Measurements from ENCODE around the gene ZFYVE27.

The ZFYVE27 gene

GRCh38 chr10:97785731-97786130 is 48.8 kb downstream of the ZFYVE27 start:
- peaks cover 6% of the 10 kb centered on the region; the same call in 1 of the 2 replicates for H3K4me1 ChIP-seq (ENCODE audit: control insufficient read depth, insufficient read depth, low read length)
- no peaks in the 10 kb centered on the region for H3K27me3 ChIP-seq (ENCODE audit: control insufficient read depth, insufficient read depth, low read length)
- H3K4me3 ChIP-seq (ENCODE audit: low read depth, low read length): no peak overlapping the region
- no peaks in the 10 kb centered on the region for H3K36me3 ChIP-seq (ENCODE audit: control insufficient read depth, insufficient read depth, low read length)
- H3K27ac ChIP-seq (ENCODE audit: low read depth, low read length): no peak overlapping the region
- H3K9ac ChIP-seq (ENCODE audit: low read depth, low read length): no peak overlapping the region
- H3K9me3 ChIP-seq (ENCODE audit: control insufficient read depth, insufficient read depth, low read length): no peaks in the 10 kb centered on the region

GRCh38 chr10:97788552-97789442 is 51.9 kb downstream of the ZFYVE27 start:
- no peaks in the 10 kb centered on the region for H3K36me3 ChIP-seq (ENCODE audit: control insufficient read depth, insufficient read depth, low read length)
- no peak overlapping the region for H3K9ac ChIP-seq (ENCODE audit: low read depth, low read length)
- H3K9me3 ChIP-seq (ENCODE audit: control insufficient read depth, insufficient read depth, low read length): no peaks in the 10 kb centered on the region
- no peak overlapping the region for H3K4me3 ChIP-seq (ENCODE audit: low read depth, low read length)
- no peaks in the 10 kb centered on the region; the same call in 1 of the 2 replicates for H3K4me1 ChIP-seq (ENCODE audit: control insufficient read depth, insufficient read depth, low read length)
- no peaks in the 10 kb centered on the region for H3K27me3 ChIP-seq (ENCODE audit: control insufficient read depth, insufficient read depth, low read length)
- H3K27ac ChIP-seq (ENCODE audit: low read depth, low read length): no peak overlapping the region

- H3K36me3 ChIP-seq (ENCODE audit: control insufficient read depth, insufficient read depth, low read length): no peaks in the 10 kb centered on the region
Observed at GRCh38 chr10:97789770-97790397, 53.0 kb downstream of the ZFYVE27 start.

DNA sequence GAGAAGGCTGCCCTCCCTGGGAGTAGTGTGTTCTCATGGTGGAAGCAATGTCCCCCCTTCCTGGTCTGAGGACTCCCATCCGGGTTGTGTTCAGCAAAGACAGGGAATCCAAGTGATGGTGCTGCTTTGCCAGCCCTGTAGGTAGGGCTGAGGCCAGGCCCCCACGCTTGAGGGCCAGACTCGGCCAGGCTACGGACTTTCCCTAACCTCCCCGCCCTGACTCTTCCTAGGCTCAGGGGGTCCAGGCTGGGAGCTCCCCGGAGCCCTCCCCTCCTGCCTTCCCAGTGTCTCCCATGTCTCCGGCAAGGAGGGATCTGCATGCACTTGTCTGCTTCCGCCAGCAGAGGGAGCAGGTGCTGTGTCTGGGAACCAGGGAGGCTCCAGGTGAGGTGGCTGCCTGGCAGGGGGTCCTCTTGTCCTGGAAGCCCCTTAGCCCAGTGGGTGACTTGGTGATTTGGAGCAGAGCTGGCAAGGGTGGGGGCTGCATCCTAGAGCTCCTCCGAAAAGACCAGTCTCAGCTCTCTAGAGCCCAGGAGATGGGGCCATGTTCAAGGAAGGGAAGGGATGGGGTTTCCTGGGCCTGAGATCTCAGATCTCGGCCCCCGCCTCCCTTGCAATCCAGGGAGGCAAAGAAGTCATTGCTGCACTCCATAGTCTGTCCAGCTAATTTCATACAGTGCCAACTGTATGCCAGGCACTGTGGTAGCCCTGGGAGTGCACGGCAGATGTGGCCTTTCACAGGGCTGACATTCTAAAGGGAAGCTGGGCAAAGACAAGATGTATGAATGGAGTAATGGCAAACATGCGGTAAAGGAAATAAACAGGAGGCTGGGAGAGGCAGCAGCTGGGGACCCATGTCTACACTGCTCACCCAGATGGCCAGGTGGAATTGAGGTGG is 55.1 kb downstream of the ZFYVE27 start:
- no peak overlapping the region for H3K27ac ChIP-seq (ENCODE audit: low read depth, low read length)
- no peaks in the 10 kb centered on the region for H3K27me3 ChIP-seq (ENCODE audit: control insufficient read depth, insufficient read depth, low read length)
- no peak overlapping the region for H3K4me3 ChIP-seq (ENCODE audit: low read depth, low read length)
- H3K9me3 ChIP-seq (ENCODE audit: control insufficient read depth, insufficient read depth, low read length): no peaks in the 10 kb centered on the region
- no peaks in the 10 kb centered on the region; the same call in 1 of the 2 replicates for H3K4me1 ChIP-seq (ENCODE audit: control insufficient read depth, insufficient read depth, low read length)
- no peak overlapping the region for H3K9ac ChIP-seq (ENCODE audit: low read depth, low read length)
- no peaks in the 10 kb centered on the region for H3K36me3 ChIP-seq (ENCODE audit: control insufficient read depth, insufficient read depth, low read length)

More at GRCh38 chr10:97789770-97790397, 53.0 kb downstream of the ZFYVE27 start:
- H3K27me3 ChIP-seq (ENCODE audit: control insufficient read depth, insufficient read depth, low read length): no peaks in the 10 kb centered on the region
- H3K4me1 ChIP-seq (ENCODE audit: control insufficient read depth, insufficient read depth, low read length): no peaks in the 10 kb centered on the region; the same call in 1 of the 2 replicates
- H3K9ac ChIP-seq (ENCODE audit: low read depth, low read length): no peak overlapping the region
- no peak overlapping the region for H3K4me3 ChIP-seq (ENCODE audit: low read depth, low read length)
- H3K27ac ChIP-seq (ENCODE audit: low read depth, low read length): no peak overlapping the region
- no peaks in the 10 kb centered on the region for H3K9me3 ChIP-seq (ENCODE audit: control insufficient read depth, insufficient read depth, low read length)

DNA sequence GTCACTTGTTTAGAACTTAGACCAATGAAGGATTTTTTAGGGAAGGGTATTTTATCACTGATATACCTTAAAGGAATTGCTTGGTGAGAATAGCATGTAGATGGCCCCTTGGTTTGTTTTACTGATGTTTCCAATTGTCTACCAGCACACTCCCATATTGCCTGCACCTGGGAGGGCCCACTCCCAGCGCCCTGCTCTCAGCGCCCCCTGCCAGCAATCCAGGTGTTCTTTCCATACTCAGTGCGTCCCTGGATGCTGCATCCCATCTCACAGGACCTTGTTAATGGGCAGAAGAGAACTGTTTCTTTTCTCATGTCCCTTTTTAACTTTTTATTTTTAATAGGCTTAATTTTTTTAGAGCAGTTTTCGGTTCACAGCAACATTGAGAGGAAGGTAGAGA is 59.0 kb downstream of the ZFYVE27 start:
- Histone ChIP-seq H3K36me3 (ENCODE audit: control insufficient read depth, insufficient read depth, low read length) (no peaks in the 10 kb centered on the region), H3K27me3 (ENCODE audit: control insufficient read depth, insufficient read depth, low read length) (no peaks in the 10 kb centered on the region), H3K4me1 (ENCODE audit: control insufficient read depth, insufficient read depth, low read length) (no peaks in the 10 kb centered on the region; the same call in 1 of the 2 replicates), H3K9ac (ENCODE audit: low read depth, low read length) (no peak overlapping the region), H3K27ac (ENCODE audit: low read depth, low read length) (no peak overlapping the region), H3K4me3 (ENCODE audit: low read depth, low read length) (no peak overlapping the region), H3K9me3 (ENCODE audit: control insufficient read depth, insufficient read depth, low read length) (peaks cover 8% of the 10 kb centered on the region; the same call in 1 of the 2 replicates)

- no peaks in the 10 kb centered on the region; the same call in 1 of the 2 replicates for H3K4me1 ChIP-seq (ENCODE audit: control insufficient read depth, insufficient read depth, low read length)
- no peak overlapping the region for H3K4me3 ChIP-seq (ENCODE audit: low read depth, low read length)
- H3K36me3 ChIP-seq (ENCODE audit: control insufficient read depth, insufficient read depth, low read length): no peaks in the 10 kb centered on the region
- no peak overlapping the region for H3K9ac ChIP-seq (ENCODE audit: low read depth, low read length)
- H3K27ac ChIP-seq (ENCODE audit: low read depth, low read length): no peak overlapping the region
- peaks cover 8% of the 10 kb centered on the region; the same call in 1 of the 2 replicates for H3K9me3 ChIP-seq (ENCODE audit: control insufficient read depth, insufficient read depth, low read length)
- no peaks in the 10 kb centered on the region for H3K27me3 ChIP-seq (ENCODE audit: control insufficient read depth, insufficient read depth, low read length)
Observed at GRCh38 chr10:97796651-97797050, 59.7 kb downstream of the ZFYVE27 start.

DNA sequence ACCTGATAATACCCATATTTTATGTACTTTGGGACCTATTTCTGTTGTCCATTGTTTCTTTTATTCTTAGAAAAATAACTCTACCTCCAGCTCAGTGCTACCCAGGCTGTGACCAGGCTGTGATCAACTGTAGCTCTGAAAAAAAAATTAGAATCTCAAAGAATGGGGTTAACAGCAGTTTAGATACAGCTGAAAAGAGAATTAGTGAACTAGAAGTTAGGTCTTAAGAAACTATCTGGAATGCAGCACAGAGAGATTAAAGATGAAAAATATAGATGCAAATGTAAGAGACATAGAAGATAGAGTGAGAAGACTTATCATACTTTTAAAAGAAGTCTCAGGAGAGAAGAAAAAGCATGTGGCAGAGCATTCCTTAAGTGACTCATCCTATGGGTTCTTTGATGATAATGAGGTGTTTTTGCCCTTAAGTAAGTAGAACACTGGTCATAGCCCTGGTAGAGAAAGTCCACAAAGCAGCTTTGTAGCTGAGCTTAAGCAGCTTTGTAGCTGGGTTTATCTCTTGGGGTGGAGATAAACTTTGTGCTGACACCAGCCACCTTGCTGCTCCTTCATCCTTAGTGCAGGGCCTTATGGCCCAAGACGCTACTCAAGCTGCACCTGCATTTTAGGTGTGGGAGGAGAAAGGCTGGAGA is 62.2 kb downstream of the ZFYVE27 start:
- Histone ChIP-seq H3K4me1 (ENCODE audit: control insufficient read depth, insufficient read depth, low read length) (no peaks in the 10 kb centered on the region), H3K27me3 (ENCODE audit: control insufficient read depth, insufficient read depth, low read length) (no peaks in the 10 kb centered on the region), H3K27ac (ENCODE audit: low read depth, low read length) (no peak overlapping the region), H3K36me3 (ENCODE audit: control insufficient read depth, insufficient read depth, low read length) (no peaks in the 10 kb centered on the region), H3K4me3 (ENCODE audit: low read depth, low read length) (no peak overlapping the region), H3K9me3 (ENCODE audit: control insufficient read depth, insufficient read depth, low read length) (peaks cover 8% of the 10 kb centered on the region; the same call in 1 of the 2 replicates), H3K9ac (ENCODE audit: low read depth, low read length) (no peak overlapping the region)

GRCh38 chr10:97800474-97800873 is 63.5 kb downstream of the ZFYVE27 start:
- Histone ChIP-seq H3K9ac (ENCODE audit: low read depth, low read length) (no peak overlapping the region), H3K27ac (ENCODE audit: low read depth, low read length) (no peak overlapping the region), H3K36me3 (ENCODE audit: control insufficient read depth, insufficient read depth, low read length) (no peaks in the 10 kb centered on the region), H3K4me1 (ENCODE audit: control insufficient read depth, insufficient read depth, low read length) (peaks cover 3% of the 10 kb centered on the region; the same call in 1 of the 2 replicates), H3K9me3 (ENCODE audit: control insufficient read depth, insufficient read depth, low read length) (peaks cover 8% of the 10 kb centered on the region; the same call in 1 of the 2 replicates), H3K4me3 (ENCODE audit: low read depth, low read length) (no peak overlapping the region), H3K27me3 (ENCODE audit: control insufficient read depth, insufficient read depth, low read length) (no peaks in the 10 kb centered on the region)

DNA sequence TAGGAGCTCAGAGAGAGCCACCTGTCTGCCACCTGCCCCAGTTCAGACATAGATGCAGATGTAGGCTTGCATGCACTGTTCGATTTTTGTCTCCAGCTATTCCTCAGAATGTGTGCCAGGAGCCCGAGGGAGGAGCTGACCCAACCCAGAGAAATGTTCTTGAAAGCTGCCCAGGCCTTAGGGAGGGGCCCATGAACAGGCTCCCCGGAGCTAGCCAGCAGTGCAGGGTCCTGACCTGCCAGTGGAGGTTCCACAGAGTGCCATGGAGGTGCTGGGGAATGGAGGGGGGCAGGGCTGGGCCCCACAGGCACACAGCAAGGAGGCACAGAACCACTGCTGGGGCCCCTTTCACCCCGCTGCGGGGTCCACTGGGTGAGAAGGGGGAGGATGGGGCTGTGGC is 64.5 kb downstream of the ZFYVE27 start:
- Histone ChIP-seq H3K4me1 (ENCODE audit: control insufficient read depth, insufficient read depth, low read length) (peaks cover 12% of the 10 kb centered on the region), H3K4me3 (ENCODE audit: low read depth, low read length) (no peak overlapping the region), H3K27me3 (ENCODE audit: control insufficient read depth, insufficient read depth, low read length) (no peaks in the 10 kb centered on the region), H3K27ac (ENCODE audit: low read depth, low read length) (no peak overlapping the region), H3K9ac (ENCODE audit: low read depth, low read length) (no peak overlapping the region), H3K9me3 (ENCODE audit: control insufficient read depth, insufficient read depth, low read length) (peaks cover 8% of the 10 kb centered on the region; the same call in 1 of the 2 replicates), H3K36me3 (ENCODE audit: control insufficient read depth, insufficient read depth, low read length) (no peaks in the 10 kb centered on the region)
